Measurements from ENCODE around the gene ZNF530.

DNA sequence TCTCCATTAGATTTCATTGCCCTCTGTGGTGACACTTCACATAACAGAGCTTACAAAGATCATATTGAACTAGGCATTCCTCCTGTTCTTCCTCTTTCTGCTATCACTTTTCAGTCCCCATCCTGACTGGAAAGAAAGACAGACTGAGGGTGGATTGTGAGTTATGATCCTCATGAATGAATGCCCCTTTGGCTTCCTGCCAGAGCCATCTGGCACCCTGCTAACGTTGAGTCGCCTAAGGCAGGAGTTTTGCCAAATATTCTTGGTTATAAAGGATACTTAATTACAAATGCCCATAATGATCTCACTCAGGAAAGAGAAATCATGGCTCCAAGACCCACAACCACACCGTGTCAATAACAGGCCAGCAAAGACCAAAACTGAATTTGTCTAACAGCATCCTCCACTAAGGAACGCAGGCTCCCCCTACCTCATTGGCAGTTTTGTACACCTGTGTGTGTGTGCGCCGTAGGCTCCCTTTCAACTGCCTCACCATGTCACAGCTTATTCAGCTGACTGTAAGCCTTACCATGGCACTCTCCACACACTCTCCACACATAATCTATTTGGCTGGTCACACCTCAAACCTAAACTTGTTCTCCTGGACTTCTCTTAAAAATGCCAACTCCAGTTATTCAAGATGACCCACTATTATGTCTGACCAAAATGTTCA lies 48.8 kb downstream of the ZNF530 start:
- TF ChIP-seq, protein P1, sequence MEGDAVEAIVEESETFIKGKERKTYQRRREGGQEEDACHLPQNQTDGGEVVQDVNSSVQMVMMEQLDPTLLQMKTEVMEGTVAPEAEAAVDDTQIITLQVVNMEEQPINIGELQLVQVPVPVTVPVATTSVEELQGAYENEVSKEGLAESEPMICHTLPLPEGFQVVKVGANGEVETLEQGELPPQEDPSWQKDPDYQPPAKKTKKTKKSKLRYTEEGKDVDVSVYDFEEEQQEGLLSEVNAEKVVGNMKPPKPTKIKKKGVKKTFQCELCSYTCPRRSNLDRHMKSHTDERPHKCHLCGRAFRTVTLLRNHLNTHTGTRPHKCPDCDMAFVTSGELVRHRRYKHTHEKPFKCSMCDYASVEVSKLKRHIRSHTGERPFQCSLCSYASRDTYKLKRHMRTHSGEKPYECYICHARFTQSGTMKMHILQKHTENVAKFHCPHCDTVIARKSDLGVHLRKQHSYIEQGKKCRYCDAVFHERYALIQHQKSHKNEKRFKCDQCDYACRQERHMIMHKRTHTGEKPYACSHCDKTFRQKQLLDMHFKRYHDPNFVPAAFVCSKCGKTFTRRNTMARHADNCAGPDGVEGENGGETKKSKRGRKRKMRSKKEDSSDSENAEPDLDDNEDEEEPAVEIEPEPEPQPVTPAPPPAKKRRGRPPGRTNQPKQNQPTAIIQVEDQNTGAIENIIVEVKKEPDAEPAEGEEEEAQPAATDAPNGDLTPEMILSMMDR (IDR thresholded peaks at IDR 0.05 in 4 of 5, conservative IDR thresholded peaks at IDR 0.05 in 1 of 5), result no peak
- no peak for TF ChIP-seq POLR2A (IDR thresholded peaks at IDR 0.05)

All from gastrocnemius medialis (tissue), 4 donors.